Measurements from ENCODE around the gene CEP44.

CEP44 gene

DNA sequence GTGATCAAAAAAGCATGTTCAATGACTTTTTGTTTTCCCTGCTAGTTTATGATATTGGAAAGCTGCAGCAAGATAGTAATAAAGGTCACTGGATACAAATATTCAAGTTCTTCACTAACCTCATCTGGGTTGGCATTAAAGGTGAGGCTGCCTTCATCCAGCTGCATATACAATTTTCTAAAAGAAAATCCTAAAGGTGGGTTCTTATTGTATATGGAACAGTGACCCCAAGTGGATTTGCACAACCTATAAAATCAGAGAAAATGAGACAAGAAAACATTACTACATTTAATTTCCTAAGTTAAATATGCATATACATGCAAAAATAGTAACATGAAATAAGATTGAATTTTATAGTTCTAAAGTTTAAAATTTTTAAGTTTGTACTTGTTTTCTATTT, 24.1 kb upstream of the CEP44 start:
- TF ChIP-seq EP300 (IDR thresholded peaks at IDR 0.05; ENCODE audit: borderline replicate concordance) (no peak), CREB1 (IDR thresholded peaks at IDR 0.05; ENCODE audit: low read depth) (no peak), EGR1 (IDR thresholded peaks at IDR 0.05) (no peak), YY1 (IDR thresholded peaks at IDR 0.05; ENCODE audit: low read depth) (no peak)

DNA sequence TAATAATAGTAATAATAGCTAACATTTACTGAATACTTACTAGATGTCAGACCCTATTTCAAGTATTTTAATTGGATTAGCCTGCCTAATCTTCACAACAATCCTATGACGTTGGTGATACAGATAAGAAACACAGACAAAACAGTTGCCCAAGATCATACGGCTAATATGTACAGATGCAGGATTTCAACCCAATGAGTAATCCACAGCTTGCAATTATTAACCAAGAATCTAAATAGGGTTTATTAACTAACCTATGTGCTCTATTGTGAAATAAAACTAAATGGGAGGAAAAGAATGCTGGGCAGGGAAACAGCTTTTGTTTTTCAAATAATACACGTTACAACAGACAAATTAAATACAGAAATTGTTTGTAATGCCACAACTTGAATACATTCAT, 23.6 kb upstream of the CEP44 start:
- TF ChIP-seq TCF12 (IDR thresholded peaks at IDR 0.05; ENCODE audit: low read depth) = no peak
- no peak for TF ChIP-seq EGR1 (IDR thresholded peaks at IDR 0.05)
- TF ChIP-seq TAF1 (IDR thresholded peaks at IDR 0.05; ENCODE audit: low read depth) = no peak
- TF ChIP-seq, protein P1, sequence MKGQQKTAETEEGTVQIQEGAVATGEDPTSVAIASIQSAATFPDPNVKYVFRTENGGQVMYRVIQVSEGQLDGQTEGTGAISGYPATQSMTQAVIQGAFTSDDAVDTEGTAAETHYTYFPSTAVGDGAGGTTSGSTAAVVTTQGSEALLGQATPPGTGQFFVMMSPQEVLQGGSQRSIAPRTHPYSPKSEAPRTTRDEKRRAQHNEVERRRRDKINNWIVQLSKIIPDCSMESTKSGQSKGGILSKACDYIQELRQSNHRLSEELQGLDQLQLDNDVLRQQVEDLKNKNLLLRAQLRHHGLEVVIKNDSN (IDR thresholded peaks at IDR 0.05) = no peak

DNA sequence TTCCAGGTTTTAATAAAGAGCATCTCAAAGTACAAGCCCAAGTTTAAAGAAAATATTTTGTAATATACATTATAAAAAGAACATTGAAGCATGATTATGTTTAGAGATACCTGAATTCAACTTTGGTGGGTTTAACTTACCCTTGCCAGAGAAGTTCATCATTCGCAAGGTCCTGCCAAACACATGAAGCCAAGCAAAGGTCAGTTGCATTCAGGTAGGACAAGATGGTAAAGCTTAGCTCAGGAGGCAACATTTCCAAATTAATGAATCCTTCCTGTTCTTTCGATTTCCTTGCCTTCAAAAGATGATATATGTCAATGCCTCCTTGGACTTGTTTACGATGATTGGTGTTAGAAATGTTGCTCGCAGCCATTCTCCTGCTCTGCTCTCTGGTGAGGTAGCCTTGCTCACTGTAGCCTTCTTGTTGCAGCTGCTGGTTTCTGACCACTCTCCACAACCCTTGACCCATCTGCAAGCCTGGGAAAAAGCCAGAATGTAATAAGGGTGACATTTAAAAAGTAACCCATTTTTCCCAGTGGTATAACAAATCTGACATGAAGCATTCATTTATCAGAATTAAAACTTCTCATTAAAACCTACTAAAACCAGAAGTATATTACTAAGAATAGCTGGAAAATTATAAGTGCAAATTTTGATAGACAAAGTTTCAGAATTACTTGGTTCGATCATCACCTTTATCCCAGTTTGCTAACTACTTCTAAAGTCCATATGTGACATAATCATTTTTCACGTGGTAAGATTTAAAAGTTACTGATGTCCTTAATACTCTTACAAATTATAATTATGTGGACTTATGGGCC, 20.9 kb upstream of the CEP44 start:
- TF ChIP-seq, protein P2, sequence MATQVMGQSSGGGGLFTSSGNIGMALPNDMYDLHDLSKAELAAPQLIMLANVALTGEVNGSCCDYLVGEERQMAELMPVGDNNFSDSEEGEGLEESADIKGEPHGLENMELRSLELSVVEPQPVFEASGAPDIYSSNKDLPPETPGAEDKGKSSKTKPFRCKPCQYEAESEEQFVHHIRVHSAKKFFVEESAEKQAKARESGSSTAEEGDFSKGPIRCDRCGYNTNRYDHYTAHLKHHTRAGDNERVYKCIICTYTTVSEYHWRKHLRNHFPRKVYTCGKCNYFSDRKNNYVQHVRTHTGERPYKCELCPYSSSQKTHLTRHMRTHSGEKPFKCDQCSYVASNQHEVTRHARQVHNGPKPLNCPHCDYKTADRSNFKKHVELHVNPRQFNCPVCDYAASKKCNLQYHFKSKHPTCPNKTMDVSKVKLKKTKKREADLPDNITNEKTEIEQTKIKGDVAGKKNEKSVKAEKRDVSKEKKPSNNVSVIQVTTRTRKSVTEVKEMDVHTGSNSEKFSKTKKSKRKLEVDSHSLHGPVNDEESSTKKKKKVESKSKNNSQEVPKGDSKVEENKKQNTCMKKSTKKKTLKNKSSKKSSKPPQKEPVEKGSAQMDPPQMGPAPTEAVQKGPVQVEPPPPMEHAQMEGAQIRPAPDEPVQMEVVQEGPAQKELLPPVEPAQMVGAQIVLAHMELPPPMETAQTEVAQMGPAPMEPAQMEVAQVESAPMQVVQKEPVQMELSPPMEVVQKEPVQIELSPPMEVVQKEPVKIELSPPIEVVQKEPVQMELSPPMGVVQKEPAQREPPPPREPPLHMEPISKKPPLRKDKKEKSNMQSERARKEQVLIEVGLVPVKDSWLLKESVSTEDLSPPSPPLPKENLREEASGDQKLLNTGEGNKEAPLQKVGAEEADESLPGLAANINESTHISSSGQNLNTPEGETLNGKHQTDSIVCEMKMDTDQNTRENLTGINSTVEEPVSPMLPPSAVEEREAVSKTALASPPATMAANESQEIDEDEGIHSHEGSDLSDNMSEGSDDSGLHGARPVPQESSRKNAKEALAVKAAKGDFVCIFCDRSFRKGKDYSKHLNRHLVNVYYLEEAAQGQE (IDR thresholded peaks at IDR 0.05; ENCODE audit: low read depth) = no peak
- TF ChIP-seq CREB1 (IDR thresholded peaks at IDR 0.05; ENCODE audit: low read depth) = no peak
- TF ChIP-seq FOXM1 (IDR thresholded peaks at IDR 0.05; ENCODE audit: borderline replicate concordance, low read depth) = no peak
- TF ChIP-seq CEBPB (IDR thresholded peaks at IDR 0.05) = no peak
- TF ChIP-seq TAF1 (IDR thresholded peaks at IDR 0.05; ENCODE audit: low read depth) = no peak
- no peak for TF ChIP-seq NFIC (IDR thresholded peaks at IDR 0.05)
- TF ChIP-seq TCF12 (IDR thresholded peaks at IDR 0.05; ENCODE audit: low read depth) = no peak
- TF ChIP-seq EGR1 (IDR thresholded peaks at IDR 0.05) = no peak
- no peak for TF ChIP-seq YY1 (IDR thresholded peaks at IDR 0.05; ENCODE audit: low read depth)
- TF ChIP-seq, protein P1 (IDR thresholded peaks at IDR 0.05) = no peak

DNA sequence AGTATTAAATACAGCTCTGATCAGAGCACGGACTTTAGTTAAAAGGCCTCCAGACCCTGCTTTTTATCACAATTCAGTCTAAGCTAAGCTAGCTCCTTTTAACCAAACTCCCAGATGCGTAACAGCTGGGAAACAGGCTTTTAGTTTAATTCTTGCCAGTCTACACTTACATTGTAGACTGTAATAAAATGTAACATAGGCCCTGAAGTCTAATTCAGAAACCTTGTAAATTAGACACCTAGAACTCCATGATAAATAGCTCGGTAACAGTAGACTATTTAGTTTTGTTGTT, 20.3 kb upstream of the CEP44 start:
- no peak for TF ChIP-seq TEAD4 (IDR thresholded peaks at IDR 0.05)
- TF ChIP-seq FOXM1 (IDR thresholded peaks at IDR 0.05; ENCODE audit: borderline replicate concordance, low read depth) = no peak
- no peak for TF ChIP-seq CREB1 (IDR thresholded peaks at IDR 0.05; ENCODE audit: low read depth)
- no peak for TF ChIP-seq EP300 (IDR thresholded peaks at IDR 0.05; ENCODE audit: borderline replicate concordance)
- TF ChIP-seq CEBPB (IDR thresholded peaks at IDR 0.05) = no peak
- TF ChIP-seq, protein P2 (IDR thresholded peaks at IDR 0.05; ENCODE audit: low read depth) = no peak
- no peak for TF ChIP-seq NFIC (IDR thresholded peaks at IDR 0.05)
- TF ChIP-seq, protein P3, sequence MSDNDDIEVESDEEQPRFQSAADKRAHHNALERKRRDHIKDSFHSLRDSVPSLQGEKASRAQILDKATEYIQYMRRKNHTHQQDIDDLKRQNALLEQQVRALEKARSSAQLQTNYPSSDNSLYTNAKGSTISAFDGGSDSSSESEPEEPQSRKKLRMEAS (IDR thresholded peaks at IDR 0.05) = no peak
- TF ChIP-seq TAF1 (IDR thresholded peaks at IDR 0.05; ENCODE audit: low read depth) = no peak
- TF ChIP-seq ZBTB7A (IDR thresholded peaks at IDR 0.05; ENCODE audit: low read depth) = no peak
- TF ChIP-seq RAD21 (IDR thresholded peaks at IDR 0.05; ENCODE audit: low read depth) = no peak
- TF ChIP-seq, protein P1 (IDR thresholded peaks at IDR 0.05) = no peak
- no peak for TF ChIP-seq EGR1 (IDR thresholded peaks at IDR 0.05)
- TF ChIP-seq YY1 (IDR thresholded peaks at IDR 0.05; ENCODE audit: low read depth) = no peak
- TF ChIP-seq TCF12 (IDR thresholded peaks at IDR 0.05; ENCODE audit: low read depth) = no peak

DNA sequence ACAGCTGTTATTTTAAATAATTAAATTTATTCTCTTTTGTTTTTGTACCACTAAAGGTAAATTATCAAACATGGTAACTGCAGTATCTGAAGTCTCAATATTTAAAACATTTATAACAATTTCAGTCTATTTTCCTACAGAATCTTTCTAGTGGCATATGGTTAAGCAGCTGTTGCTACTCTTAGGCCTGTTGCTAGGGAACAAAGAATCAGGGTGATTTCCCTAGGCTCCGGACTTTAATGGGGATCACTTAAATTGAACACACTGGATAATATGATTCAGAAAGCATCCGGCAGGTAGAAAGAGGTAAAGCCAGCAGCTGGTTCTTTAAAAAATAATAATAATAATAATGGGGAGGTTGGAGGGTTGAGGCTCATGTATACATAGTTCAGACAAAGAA, 17.8 kb upstream of the CEP44 start:
- TF ChIP-seq FOXM1 (IDR thresholded peaks at IDR 0.05; ENCODE audit: borderline replicate concordance, low read depth) (no peak), NFIC (IDR thresholded peaks at IDR 0.05) (no peak), ZBTB7A (IDR thresholded peaks at IDR 0.05; ENCODE audit: low read depth) (no peak), RAD21 (IDR thresholded peaks at IDR 0.05; ENCODE audit: low read depth) (no peak), TAF1 (IDR thresholded peaks at IDR 0.05; ENCODE audit: low read depth) (no peak), EP300 (IDR thresholded peaks at IDR 0.05; ENCODE audit: borderline replicate concordance) (no peak)
- TF ChIP-seq, protein P2 (IDR thresholded peaks at IDR 0.05; ENCODE audit: low read depth) = no peak
- TF ChIP-seq, protein P1 (IDR thresholded peaks at IDR 0.05) = no peak

Measured in Ishikawa (cell line).